VCaP (cell line): Measurements from ENCODE around the gene RTTN.

Experiments used
- H3K27ac ChIP-seq: fragments of 450-650 bp; 2 replicates; pipeline ENCODE4 v1.5.1; 2017
- CTCF ChIP-seq: fragments of 450-650 bp; conservative IDR thresholded peaks from 2 replicates; pipeline ENCODE4 v1.5.1; 2017; ENCODE audit warnings: mild to moderate bottlenecking, moderate library complexity

Gene RTTN

GRCh38 chr18:70037431-70038061, 167.9 kb downstream of the RTTN start:
- H3K27ac ChIP-seq: no peak overlapping the region
- TF ChIP-seq CTCF: no peak

- TF ChIP-seq CTCF: no peak
- no peak overlapping the region for H3K27ac ChIP-seq
Observed at GRCh38 chr18:70036771-70037347, 168.6 kb downstream of the RTTN start.

GRCh38 chr18:70036168-70036567, 169.3 kb downstream of the RTTN start:
- TF ChIP-seq CTCF: no peak
- H3K27ac ChIP-seq: no peak overlapping the region

GRCh38 chr18:70031221-70031620, 174.3 kb downstream of the RTTN start:
- no peak overlapping the region for H3K27ac ChIP-seq
- TF ChIP-seq CTCF: no peak

GRCh38 chr18:70030728-70031127, 174.8 kb downstream of the RTTN start:
- no peak for TF ChIP-seq CTCF
- no peak overlapping the region for H3K27ac ChIP-seq

GRCh38 chr18:70029163-70029562, 176.3 kb downstream of the RTTN start:
- TF ChIP-seq CTCF: no peak

GRCh38 chr18:70028734-70029133, 176.8 kb downstream of the RTTN start:
- no peak for TF ChIP-seq CTCF
- no peak overlapping the region for H3K27ac ChIP-seq

More at GRCh38 chr18:70029163-70029562, 176.3 kb downstream of the RTTN start:
- no peak overlapping the region for H3K27ac ChIP-seq
